GM21723 (cell line): ENCODE measurements around the gene WSB1.
"Not testable (repeated sequence)": the region's sequence is repeated elsewhere in the genome, so short reads cannot be mapped to it uniquely, and the experiment has no call there.

Experiments
- ATAC-seq: cut with Tn5 transposase; IDR thresholded peaks from one replicate; pipeline ENCODE4 v1.9.1; 2021; ENCODE audit warnings: mild to moderate bottlenecking, moderate library complexity; ENCODE audit not compliant: unreplicated experiment

Gene WSB1

DNA sequence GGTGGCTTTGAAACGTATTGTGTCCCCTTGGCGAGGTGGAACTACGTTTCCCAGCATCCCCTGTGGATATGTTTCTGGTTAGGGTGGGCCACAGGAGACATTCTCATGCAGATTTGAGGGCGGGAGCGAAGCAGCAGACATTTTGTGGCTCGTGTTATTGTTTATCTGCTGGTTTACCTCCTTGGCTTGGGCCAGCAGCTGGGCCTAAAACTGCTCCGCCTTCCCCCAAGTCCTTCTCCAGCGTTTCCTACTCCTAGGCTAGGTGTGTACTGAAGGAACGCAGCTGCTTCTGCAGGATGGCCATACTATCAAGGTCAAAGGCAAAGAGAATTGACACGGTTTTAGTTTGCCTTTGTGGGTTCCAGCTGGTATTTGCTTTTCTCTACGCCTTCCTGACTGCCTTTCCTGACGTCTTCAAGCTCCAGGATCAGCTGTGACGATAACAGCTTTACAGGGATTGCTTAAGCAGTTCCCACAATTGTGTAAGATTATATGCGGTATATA, 17.2 kb upstream of the WSB1 start:
- ATAC-seq: no peak

DNA sequence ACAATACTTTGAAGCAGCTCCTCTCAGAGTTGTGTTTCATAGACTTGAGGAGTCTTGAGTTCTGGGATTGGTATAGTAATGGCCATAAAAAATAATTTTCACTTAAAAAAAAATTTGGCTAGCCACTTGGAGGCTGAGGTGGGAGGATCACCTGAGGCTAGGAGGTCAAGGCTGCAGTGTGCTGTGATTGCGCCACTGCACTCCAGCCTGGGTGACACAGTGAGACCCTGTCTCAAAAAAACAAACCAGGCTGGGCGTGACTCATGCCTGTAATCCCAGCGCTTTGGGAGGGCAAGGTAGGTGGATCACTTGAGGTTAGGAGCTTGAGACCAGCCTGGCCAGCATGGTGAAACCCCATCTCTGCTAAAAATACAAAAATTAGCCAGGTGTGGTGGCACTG, 14.8 kb upstream of the WSB1 start:
- ATAC-seq: not testable (repeated sequence)

DNA sequence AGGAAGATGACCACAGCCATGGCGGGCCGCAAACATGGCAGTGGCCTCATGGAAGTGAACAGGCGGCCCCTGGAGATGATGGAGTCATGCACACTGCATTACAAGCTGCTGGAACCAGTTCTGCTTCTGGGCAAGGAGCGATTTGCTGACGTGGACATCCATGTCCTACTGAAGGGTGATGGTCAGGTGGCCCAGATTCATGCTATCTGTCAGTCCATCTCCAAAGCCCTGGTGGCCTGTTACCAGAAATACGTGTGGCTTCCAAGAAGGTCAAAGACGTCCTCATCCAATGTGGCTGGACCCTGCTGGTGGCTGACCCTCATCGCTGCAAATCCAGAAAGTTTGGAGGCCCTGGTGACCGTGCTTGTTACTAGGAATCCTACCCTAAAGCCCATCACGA, 13.4 kb upstream of the WSB1 start:
- no peak for ATAC-seq

DNA sequence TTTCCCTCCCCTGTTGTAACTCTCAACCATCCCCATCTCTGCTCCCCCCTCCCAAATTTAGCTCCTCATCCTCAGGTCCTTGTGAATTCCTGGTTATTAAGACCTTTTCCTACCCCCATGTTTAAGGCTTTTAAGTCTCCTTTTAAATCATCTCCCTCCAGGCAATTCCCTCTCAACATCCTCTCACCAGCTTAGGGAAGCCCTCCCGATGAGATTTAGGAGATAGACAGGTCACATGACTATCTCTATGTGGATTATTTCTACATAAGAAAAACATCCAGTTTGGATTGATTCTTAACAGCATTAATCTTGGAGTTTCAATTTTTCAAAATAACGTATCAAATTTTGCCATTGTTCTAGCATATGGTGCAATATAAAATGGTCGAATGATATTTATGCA, 12.5 kb upstream of the WSB1 start:
- ATAC-seq: no peak

DNA sequence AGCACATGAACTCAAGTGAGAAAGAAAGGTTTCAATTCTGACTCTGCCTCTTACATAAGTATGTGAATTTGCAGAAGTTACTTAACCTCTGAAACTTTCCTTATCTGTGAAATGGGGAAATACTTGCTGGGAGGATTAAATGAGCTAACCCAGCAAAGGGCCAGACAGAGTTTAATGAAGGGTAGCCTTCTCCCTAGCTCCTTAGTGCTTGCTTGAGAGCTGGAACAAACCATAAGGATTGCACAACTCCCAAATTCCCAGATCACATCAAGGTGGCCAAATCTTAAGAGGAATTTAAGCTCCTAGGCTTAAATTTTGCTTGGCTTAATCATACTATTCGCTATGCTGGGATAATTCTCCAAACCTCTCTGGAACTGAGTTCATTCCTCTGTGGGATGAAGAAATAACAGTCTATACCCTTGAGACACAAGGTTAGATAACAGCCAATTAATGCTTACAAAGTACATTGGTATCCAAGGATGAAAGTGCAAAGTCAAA, 11.8 kb upstream of the WSB1 start:
- ATAC-seq: peak; percentile 76

DNA sequence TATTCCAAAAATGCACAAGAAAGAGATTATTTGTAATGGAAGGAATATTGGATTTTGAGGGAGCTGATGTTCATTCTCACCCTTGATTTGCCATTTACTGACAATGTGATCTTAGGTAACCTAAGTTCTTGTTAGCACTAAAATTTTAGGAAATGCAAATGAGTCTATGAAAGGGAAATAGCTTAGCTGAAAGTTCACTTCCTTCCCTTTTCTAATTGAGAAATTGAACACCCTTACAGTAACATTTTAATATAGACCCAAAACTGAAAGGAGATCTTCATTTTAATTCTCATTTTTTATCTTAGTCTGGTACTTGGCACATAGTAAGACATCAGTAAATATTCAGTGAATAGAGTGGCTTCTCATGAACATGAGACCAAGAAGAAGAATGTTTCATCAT, 10.9 kb upstream of the WSB1 start:
- ATAC-seq: no peak

DNA sequence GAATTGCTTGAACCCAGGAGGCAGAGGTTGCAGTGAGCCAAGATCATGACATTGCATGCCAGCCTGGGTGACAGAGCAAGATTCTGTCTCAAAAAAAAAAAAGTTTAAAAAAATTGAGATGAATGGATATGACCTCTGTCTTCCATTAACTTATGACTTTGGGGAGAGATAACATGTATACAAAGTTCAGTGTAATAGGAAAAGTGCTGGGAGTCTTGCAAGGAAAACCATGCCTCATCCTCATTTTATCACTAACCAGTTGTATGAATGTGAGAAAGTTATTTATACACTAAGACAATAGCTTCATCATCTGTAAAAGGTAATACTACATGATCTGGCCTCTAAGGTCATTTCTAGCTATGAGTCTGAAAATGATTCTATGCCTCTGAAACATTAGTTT, 10.2 kb upstream of the WSB1 start:
- no peak for ATAC-seq

DNA sequence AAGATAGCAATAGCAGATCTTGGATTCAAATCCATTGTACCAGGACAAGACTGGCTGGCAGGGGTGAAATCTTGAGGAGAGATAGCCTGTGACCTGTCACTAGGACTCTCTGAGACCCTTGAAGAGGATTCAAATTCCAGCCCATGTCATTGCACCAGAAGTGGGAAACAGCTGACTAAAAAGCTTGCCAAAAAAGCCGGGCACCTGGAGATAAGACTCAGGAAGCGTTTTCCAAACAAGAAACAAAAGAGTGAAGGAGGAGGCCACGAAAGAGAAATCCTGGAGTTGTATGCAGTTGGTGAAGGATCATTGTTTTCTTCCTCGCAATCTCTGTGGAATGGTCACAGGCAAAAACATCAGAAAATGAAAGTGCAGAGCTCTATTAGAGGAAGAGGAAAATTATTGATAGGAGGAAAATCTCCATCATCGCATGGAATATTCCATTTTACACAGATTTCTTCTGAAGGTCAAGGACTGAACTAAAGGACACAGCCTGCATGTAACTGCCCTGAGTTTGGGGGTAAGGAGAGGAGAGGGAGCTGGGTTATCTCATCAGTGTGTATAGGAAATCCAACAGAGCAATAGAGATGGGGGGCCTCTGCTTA, 9.0 kb upstream of the WSB1 start:
- ATAC-seq: no peak

DNA sequence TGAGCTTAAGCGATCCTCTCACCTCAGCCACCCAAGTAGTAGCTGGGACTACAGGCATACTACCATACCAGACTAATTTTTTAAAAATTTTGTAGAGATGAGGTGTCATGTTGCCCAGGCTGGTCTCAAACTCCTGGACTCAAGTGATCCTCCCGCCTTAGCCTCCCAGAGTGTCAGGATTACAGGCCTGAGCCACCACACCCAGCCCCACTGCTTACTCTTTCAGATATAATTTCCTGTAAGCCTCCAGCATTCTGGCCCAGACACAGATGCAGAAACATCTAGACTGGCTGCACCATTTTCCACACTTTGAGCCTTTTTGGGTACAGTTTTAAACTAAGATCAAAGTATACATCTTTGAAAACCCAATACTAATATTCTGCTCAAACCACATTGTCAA, 8.4 kb upstream of the WSB1 start:
- no peak for ATAC-seq

DNA sequence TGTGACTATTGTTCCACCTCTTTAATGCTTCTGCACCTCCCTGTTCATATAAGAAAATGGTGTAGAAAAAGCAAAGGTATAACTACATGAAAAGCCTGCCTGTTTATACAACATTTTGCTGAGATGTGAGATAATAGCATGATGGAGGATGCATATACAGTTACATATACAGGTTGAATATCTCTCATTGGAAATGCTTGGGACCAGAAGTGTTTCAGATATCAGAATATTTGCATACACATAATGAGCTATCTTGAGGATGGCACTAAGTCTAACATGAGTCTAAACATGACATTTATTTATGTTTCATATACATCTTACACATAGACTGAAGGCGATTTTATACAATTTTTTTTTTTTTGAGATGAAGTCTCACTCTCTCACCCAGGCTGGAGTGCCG, 5.7 kb upstream of the WSB1 start:
- ATAC-seq: no peak

DNA sequence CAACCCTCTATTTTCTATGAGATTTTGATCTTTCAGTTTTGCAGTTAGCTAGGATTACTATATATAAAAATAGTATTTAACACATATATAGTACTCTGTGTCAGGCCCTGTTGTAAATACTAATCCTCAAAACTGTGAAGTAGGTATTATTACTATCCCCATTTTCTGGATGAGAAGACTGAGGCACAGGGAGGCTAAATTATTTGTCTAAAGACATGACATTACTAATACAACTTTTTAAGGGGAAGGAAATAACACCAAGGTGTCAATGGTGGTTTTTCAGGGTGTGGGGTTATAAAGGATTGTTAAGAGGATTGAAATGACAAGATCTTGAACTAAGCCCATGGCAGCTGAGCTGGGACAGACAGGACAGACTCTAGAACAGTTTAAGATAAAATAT, 4.1 kb upstream of the WSB1 start:
- ATAC-seq: no peak

DNA sequence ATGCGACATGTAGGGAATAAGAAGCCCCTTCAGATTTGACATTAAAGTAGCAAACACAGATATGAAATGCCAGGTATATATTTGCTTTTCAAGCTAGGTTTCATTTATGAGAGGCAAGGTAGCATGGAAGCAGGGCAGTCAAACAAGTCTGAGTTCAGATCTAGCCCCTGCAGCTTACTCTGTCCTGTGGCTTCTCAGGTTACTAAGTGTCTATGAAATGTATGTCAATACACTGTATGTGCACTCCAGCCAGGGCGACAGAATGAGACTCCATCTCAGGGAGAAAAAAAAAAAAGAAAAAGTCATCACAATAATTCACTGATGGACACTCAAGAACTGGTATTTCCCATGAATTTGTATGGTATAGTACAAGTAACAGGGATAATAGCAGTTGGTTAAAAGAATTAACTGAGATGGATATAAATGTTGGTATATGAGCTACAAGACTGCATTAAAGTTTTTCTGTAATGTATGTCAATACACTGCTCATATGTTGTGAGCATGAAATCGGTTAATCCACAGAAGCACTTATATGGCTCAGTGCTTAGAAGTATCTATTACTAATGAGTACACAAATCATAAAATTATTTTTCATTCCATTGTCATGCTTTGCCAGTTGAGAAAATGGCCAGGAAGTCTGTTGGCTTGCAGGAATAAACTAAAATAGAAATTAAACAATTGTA, 2.9 kb upstream of the WSB1 start:
- no peak for ATAC-seq

DNA sequence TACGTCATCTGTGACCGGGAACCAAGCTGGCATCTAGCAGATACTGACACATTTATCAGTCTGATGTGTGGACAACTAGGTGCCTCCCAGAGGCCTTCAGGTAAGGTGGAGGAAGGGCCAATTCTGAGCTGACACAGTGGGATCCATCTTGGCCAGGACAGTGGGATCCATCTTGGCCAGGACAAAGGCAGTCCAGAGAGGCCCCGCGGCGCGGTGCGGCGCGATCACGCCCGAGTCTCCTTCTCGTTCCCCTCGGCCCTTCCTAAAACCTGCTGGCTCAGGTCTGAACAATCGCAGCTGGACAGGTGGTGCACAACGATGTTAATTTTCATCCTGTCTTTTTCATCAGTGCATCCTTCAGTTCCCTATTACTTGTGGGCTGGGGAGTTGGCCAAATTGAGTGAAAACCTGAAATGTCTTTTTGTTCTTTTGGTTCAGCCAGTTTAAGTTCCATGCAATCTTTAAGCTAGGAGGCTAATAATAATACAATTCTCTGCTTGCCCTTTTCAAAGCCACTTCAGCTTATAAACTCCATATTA, 486 bp upstream of the WSB1 start:
- no peak for ATAC-seq

DNA sequence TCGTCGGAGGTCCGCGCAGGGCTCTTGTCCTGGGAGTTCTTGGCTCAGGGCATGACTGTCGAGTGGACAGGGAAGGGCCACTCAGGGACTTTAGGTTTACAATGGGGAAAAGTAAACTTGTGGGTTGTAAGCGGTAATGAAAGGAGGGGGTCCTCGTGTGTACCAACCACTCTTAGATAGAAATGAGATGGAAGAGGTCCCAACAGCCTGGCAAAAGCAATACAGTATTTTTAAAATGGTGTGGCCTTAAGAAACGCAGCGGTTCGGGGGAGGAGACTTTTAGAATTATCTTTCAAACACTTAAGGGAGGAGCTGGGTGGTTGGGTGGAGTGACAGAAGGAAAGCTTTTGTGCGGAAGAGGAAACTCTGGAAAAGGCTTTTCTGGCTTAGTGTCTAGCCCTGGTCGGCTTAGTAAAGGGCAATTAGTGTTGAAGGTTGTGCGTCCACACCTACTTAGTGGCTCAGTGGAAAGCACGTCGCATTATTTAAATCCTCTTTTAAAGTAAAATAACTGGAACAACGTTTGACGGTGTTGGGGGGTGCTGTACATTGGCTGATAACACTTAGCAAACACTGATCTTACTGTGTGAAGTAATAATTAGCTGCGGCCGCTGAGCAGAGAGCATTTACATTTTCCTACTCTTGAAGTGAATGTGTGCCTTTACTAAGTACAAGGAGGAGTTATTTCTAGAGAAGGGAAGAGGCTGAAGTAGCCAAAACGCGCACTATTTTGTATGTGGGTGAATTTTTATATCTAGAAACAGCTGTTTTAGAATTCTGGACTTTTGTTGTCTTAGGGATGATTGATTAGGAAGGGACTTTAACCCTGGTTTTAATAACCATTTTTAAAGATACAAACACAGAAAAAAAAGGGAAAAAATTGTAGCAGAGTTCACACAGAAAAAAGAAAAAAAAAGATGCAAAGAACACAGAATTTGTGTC, 1.0 kb downstream of the WSB1 start:
- peak; percentile 40 for ATAC-seq

DNA sequence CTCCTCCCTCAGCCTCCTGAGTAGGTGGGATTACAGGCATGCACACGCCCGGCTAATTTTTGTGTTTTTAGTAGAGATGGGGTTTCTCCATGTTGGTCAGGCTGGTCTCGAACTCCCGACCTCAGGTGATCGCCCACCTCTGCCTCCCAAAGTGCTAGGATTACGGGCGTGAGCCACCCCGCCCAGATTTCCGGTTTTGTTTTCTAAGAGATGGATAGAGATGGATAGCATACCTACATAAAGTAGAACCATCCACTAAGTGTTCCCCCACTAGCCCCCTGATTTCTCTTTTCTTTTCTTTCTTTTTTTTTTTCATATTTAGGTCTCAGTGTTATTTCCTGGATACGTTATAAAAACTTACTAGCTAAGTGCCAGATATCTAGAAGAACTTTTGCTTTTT, 2.0 kb downstream of the WSB1 start:
- no peak for ATAC-seq

DNA sequence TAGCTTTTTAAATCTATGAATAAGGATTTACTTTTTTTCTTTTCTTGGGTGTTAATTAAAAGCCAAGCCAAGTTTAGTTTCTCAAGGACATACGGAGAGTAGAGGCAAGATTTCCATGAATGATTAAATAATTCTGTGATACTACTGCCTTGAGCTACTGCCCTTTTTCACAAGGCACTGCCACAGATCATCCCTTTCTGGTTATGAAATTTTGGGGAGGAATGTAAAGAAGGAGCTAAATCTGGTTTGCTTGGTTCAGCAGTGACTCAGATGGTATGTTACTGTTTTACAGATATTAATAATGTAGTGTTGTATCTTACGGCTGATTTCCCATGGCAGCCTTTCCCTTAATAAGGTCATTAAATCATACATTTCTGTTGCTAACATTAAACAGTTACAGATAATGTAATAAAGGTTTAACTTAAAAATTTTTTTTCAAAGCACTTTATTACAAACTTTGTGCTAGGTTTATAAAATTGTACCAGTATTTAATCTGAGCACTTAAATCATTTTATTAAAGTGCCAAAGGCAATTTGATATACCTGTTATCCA, 2.6 kb downstream of the WSB1 start:
- no peak for ATAC-seq

DNA sequence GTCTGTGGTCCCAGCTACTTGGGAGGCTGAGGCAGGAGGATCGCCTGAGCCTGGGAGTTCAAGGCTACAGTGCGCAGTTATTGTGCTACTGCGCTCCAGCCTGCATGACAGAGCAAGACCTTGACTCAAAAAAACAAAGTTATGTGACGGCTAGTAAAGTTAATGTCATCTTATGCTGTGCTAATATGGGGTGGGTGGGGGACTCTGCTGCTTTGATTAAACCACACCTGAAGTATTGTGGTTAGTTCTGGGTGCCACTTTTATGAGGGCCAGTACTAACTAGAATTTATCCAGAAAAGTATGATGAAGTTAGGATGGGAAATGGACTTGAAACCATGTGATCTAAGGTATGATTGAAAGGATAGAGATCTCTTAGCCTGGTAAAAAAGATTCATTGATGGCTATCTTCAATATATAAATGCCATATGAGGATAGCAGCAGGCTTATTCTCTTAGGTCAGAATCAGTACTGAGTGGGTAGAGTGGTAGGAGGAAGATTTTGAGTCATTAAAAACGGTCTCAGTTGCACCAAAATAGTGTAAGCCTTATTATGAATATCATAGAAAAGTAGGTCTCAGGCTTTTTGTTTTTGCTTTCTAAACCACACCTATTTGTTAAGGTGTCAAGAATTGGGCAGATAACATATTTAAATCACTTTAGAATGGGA, 5.6 kb downstream of the WSB1 start:
- no peak for ATAC-seq

DNA sequence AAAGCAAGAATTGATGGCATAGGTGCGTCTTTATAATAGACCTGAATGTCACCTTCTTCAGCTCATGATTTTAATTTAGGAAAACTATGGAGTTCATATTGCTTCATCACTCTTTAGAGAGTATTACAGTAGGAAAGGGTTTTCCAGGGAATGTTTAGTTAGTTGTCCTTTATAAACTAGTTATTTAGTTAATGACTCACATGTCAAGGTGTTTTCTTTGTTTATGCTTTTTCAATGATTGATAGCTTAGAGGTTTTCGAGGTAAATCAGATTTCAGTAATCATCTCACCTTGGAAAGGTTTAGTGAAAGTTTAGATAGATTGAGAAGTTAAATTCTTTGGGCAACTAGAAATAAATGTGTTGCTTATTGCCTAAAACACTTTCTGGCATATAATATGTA, 9.8 kb downstream of the WSB1 start:
- no peak for ATAC-seq

DNA sequence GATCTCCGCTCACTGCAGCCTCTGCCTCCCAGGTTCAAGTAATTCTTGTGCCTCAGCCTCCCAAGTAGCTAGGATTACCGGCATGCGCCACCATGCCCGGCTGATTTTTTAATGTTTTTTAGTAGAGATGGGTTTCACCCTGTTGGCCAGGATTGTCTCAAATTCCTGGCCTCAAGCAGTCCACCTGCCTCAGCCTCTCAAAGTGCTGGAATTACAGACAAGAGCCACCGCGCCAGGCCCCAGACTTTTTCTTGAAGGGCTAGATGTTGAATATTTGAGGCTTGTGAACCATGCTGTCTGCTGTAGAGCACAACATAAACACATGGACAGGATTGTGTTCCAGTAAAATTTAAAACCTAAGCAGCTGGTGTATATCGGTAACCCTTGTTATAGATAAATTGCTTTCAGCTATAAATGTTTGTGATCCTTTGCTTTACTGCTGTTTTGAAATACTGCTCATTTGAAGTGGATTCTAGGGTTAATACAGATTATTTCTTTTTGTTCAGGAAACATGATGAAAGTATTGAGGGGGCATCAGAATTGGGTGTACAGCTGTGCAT, 12.4 kb downstream of the WSB1 start:
- ATAC-seq: no peak

DNA sequence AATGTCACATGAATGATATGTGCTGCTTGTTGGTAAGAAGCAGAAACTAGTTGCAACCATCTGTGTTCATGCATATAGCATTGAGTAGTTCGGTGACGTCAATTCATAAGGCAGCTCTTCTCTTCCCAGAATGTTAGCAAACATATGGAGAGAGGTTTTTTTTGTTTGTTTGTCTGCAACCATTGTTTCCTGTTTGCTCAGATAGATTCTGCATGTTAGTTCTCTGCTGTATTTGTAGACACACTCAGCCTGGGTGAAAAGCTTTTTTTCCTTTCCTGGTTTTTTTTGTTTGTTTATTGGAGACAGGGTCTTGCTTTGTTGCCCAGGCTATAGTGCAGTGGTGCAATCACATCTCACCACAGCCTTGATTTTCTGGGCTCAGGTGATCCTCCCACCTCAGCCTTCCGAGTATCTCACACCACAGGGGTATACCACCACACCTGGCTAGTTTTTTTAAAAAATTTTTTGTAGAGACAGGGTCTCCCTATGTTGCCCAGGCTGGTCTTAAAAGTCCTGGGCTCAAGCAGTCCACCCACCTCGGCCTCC, 16.7 kb downstream of the WSB1 start:
- ATAC-seq: no peak
